ENCODE measurements around the gene F12.

- TF ChIP-seq CTCF (IDR thresholded peaks at IDR 0.05 in 2 of 3, conservative IDR thresholded peaks at IDR 0.05 in 1 of 3; ENCODE audit: borderline replicate concordance in 1 of 3, insufficient read depth in 1 of 3, low read depth in 2 of 3, low read length in 2 of 3) (no peak), CEBPB (IDR thresholded peaks at IDR 0.05; ENCODE audit: low read depth) (no peak), MAX (IDR thresholded peaks at IDR 0.05) (no peak), POLR2AphosphoS5 (IDR thresholded peaks at IDR 0.05; ENCODE audit: low read depth, low read length) (no peak), REST (IDR thresholded peaks at IDR 0.05; ENCODE audit: low read depth) (no peak), POLR2A (IDR thresholded peaks at IDR 0.05; ENCODE audit: borderline replicate concordance, extremely low read depth, insufficient read depth, insufficient read length) (no peak)
Observed at GRCh38 chr5:177366528-177367322, 42.6 kb downstream of the F12 start.
